ENCODE results near the gene METTL4. TPM values are rescaled to one million over a fixed set of nuclear protein-coding genes. Genes with fewer than 3 reads are reported as not detected.

The METTL4 gene
- polyA plus RNA-seq, 1 donor from 2014 or later, result 12.7 TPM

- H3K27ac ChIP-seq (ENCODE audit: low read length), result no peak overlapping the region
- no peaks in the 10 kb centered on the region for H3F3A ChIP-seq (ENCODE audit: insufficient read depth, low read length, poor library complexity, severe bottlenecking)
- H3K79me2 ChIP-seq (replicated peaks; ENCODE audit: insufficient read depth, low read length), result no peaks in the 10 kb centered on the region
- no peak overlapping the region for H3K9ac ChIP-seq (ENCODE audit: low read length)
- H3K9me3 ChIP-seq (ENCODE audit: low read length), result no peaks in the 10 kb centered on the region
- TF ChIP-seq MXI1 (conservative IDR thresholded peaks at IDR 0.05; ENCODE audit: poor library complexity, severe bottlenecking), result no peak
- no peak for TF ChIP-seq TAF1 (IDR thresholded peaks at IDR 0.05; ENCODE audit: low read depth)
- TF ChIP-seq POLR2AphosphoS5 (IDR thresholded peaks at IDR 0.05), result no peak
- TF ChIP-seq SMC3 (conservative IDR thresholded peaks at IDR 0.05; ENCODE audit: poor library complexity), result no peak
- no peak for TF ChIP-seq RAD21 (conservative IDR thresholded peaks at IDR 0.05)
- no peak for TF ChIP-seq REST (IDR thresholded peaks at IDR 0.05; ENCODE audit: borderline replicate concordance)
- no peak for TF ChIP-seq EP300 (conservative IDR thresholded peaks at IDR 0.05; ENCODE audit: poor library complexity, severe bottlenecking)
- H3K4me3 ChIP-seq (ENCODE audit: low read length), result no peak overlapping the region
- no peak overlapping the region for H2AFZ ChIP-seq (ENCODE audit: low read depth, low read length)
- no peak overlapping the region for H3K4me2 ChIP-seq (ENCODE audit: low read length)
- H4K20me1 ChIP-seq (ENCODE audit: insufficient read depth), result no peaks in the 10 kb centered on the region
- no peaks in the 10 kb centered on the region for H3K36me3 ChIP-seq (ENCODE audit: insufficient read depth, low read length)
- H3K27me3 ChIP-seq (ENCODE audit: insufficient read depth, low read depth, low read length), result no peaks in the 10 kb centered on the region
- no peaks in the 10 kb centered on the region for H3K9me2 ChIP-seq (ENCODE audit: insufficient read depth, low read length)
These were observed 26.3 kb upstream of the METTL4 start for GRCh38 chr18:2597639-2598038.

GRCh38 chr18:2590303-2590702, 19.0 kb upstream of the METTL4 start:
- no peak overlapping the region for H2AFZ ChIP-seq (ENCODE audit: low read depth, low read length)
- no peaks in the 10 kb centered on the region for H3K36me3 ChIP-seq (ENCODE audit: insufficient read depth, low read length)
- TF ChIP-seq EP300 (conservative IDR thresholded peaks at IDR 0.05; ENCODE audit: poor library complexity, severe bottlenecking) (no peak), EZH2 (IDR thresholded peaks at IDR 0.05; ENCODE audit: borderline replicate concordance, insufficient read depth, low read length, poor library complexity, severe bottlenecking) (no peak), TAF1 (IDR thresholded peaks at IDR 0.05; ENCODE audit: low read depth) (no peak), MXI1 (conservative IDR thresholded peaks at IDR 0.05; ENCODE audit: poor library complexity, severe bottlenecking) (no peak), REST (IDR thresholded peaks at IDR 0.05; ENCODE audit: borderline replicate concordance) (no peak), RAD21 (conservative IDR thresholded peaks at IDR 0.05) (no peak), CTCF (IDR thresholded peaks at IDR 0.05; ENCODE audit: poor library complexity, severe bottlenecking) (no peak), POLR2AphosphoS5 (IDR thresholded peaks at IDR 0.05) (no peak), SMC3 (conservative IDR thresholded peaks at IDR 0.05; ENCODE audit: poor library complexity) (no peak)

More at GRCh38 chr18:2590303-2590702, 19.0 kb upstream of the METTL4 start:
- Histone ChIP-seq H4K20me1 (ENCODE audit: insufficient read depth) (no peaks in the 10 kb centered on the region), H3K27ac (ENCODE audit: low read length) (no peak overlapping the region), H3K9me2 (ENCODE audit: insufficient read depth, low read length) (no peaks in the 10 kb centered on the region), H3K4me2 (ENCODE audit: low read length) (no peak overlapping the region), H3F3A (ENCODE audit: insufficient read depth, low read length, poor library complexity, severe bottlenecking) (no peaks in the 10 kb centered on the region), H3K4me3 (ENCODE audit: low read length) (no peak overlapping the region), H3K79me2 (replicated peaks; ENCODE audit: insufficient read depth, low read length) (no peaks in the 10 kb centered on the region), H3K9ac (ENCODE audit: low read length) (no peak overlapping the region), H3K9me3 (ENCODE audit: low read length) (no peaks in the 10 kb centered on the region), H3K27me3 (ENCODE audit: insufficient read depth, low read depth, low read length) (no peaks in the 10 kb centered on the region)

Measured in neural cell (in vitro differentiated cells).